ENCODE data around the gene SLC16A2. TPM values are rescaled to one million over a fixed set of nuclear protein-coding genes. Genes with fewer than 3 reads are reported as not detected.

The SLC16A2 gene
- total and polyA plus RNA-seq, 7 donors, result 0.66 to 6.3 (median 2.1) TPM

- Histone ChIP-seq H3K36me3 (ENCODE audit: insufficient read depth in 1 of 2, low read depth in 1 of 2) (no peaks in the 10 kb centered on the region), H3K27me3 (ENCODE audit: insufficient read depth in 3 of 3, low read length in 2 of 3) (peaks cover 0 to 15% (median 0%) of the 10 kb centered on the region in 3 donors), H3K4me1 (no peaks in the 10 kb centered on the region), H3K4me3 (no peak overlapping the region), H3K9me3 (no peaks in the 10 kb centered on the region), H3K27ac (no peak overlapping the region)
- WGBS, 3 donors, result 46 to 68% (median 67%) methylated on average over 2 of the region's 2 CpGs
- no peak for DNase-seq
- intact Hi-C loops (cut with DNase I), result loop anchor here in 1 of 2 donors (2.0 to 5.0 kb wide), 2 partner anchors 34 to 165 kb away; no protein-coding TSS in a partner anchor
- peak; percentile 39 for TF ChIP-seq CTCF (IDR thresholded peaks at IDR 0.05)
- ATAC-seq, result peak; percentile 58 to 79 (median 70)
Observed at GRCh38 chrX:74383611-74384010, 37.7 kb upstream of the SLC16A2 start.

- intact Hi-C loops (cut with DNase I), result no loop called here
- no peak for ATAC-seq
- WGBS, 3 donors, result 58 to 88% (median 82%) methylated on average over 2 of the region's 2 CpGs
- Histone ChIP-seq H3K4me1 (no peaks in the 10 kb centered on the region), H3K4me3 (no peak overlapping the region), H3K27ac (no peak overlapping the region), H3K27me3 (ENCODE audit: insufficient read depth in 3 of 3, low read length in 2 of 3) (peaks cover 0 to 22% (median 0%) of the 10 kb centered on the region in 3 donors), H3K36me3 (ENCODE audit: insufficient read depth in 1 of 2, low read depth in 1 of 2) (no peaks in the 10 kb centered on the region), H3K9me3 (no peaks in the 10 kb centered on the region)
- no peak for DNase-seq
- TF ChIP-seq CTCF (IDR thresholded peaks at IDR 0.05), result no peak
Observed at GRCh38 chrX:74389016-74389722, 32.1 kb upstream of the SLC16A2 start.

- Histone ChIP-seq H3K4me3 (no peak overlapping the region), H3K27ac (no peak overlapping the region), H3K4me1 (no peaks in the 10 kb centered on the region), H3K36me3 (ENCODE audit: insufficient read depth in 1 of 2, low read depth in 1 of 2) (no peaks in the 10 kb centered on the region), H3K9me3 (no peaks in the 10 kb centered on the region), H3K27me3 (ENCODE audit: insufficient read depth in 3 of 3, low read length in 2 of 3) (peaks cover 0 to 22% (median 0%) of the 10 kb centered on the region in 3 donors)
- no peak for ATAC-seq
- intact Hi-C loops (cut with DNase I), result no loop called here
- 81 to 94% (median 89%) methylated on average over 1 of the region's 1 CpG for WGBS, 3 donors
- DNase-seq, result no peak
- TF ChIP-seq CTCF (IDR thresholded peaks at IDR 0.05), result no peak
Observed at GRCh38 chrX:74395556-74395955, 25.7 kb upstream of the SLC16A2 start.

GRCh38 chrX:74405973-74406489 lies 15.3 kb upstream of the SLC16A2 start:
- ATAC-seq (no peak), DNase-seq (no peak)
- Histone ChIP-seq H3K9me3 (no peaks in the 10 kb centered on the region), H3K4me1 (no peaks in the 10 kb centered on the region), H3K4me3 (no peak overlapping the region), H3K36me3 (ENCODE audit: insufficient read depth in 1 of 2, low read depth in 1 of 2) (no peaks in the 10 kb centered on the region), H3K27me3 (ENCODE audit: insufficient read depth in 3 of 3, low read length in 2 of 3) (peaks cover 0 to 28% (median 0%) of the 10 kb centered on the region in 3 donors), H3K27ac (no peak overlapping the region)
- WGBS, 3 donors, result 69 to 88% (median 87%) methylated on average over 2 of the region's 2 CpGs
- TF ChIP-seq CTCF (IDR thresholded peaks at IDR 0.05), result no peak
- intact Hi-C loops (cut with DNase I), result no loop called here

Data from psoas muscle (tissue), 8 donors.